Tibial nerve (tissue), 3 donors: Measurements from ENCODE around the gene CD300LD.

Experiments
- CTCF ChIP-seq, 5 experiments: fragments of 200-600 bp in 3 of 5; fragments of 450-650 bp in 2 of 5; sonication (generic) in 3 of 5; IDR thresholded peaks; one replicate each; pipeline ENCODE4 v1.5.1; 2016 to 2019; ENCODE audit warnings: antibody characterized with exemption in 5 of 5, mild to moderate bottlenecking in 3 of 5, moderate library complexity in 2 of 5
- POLR2A ChIP-seq, 2 donors: fragments of 450-650 bp; IDR thresholded peaks; one replicate each; pipeline ENCODE4 v1.6.1; 2017; ENCODE audit warnings: antibody characterized with exemption in 2 of 2, mild to moderate bottlenecking in 2 of 2, moderate library complexity in 2 of 2

GRCh38 chr17:74552037-74552436, 40.0 kb downstream of the CD300LD start:
- TF ChIP-seq CTCF (IDR thresholded peaks at IDR 0.05) (no peak), POLR2A (IDR thresholded peaks at IDR 0.05) (no peak)
